ENCODE measurements around the gene EXTL2. TPM values are rescaled to one million over a fixed set of nuclear protein-coding genes. Genes with fewer than 3 reads are reported as not detected.
"Not testable (repeated sequence)": the region's sequence is repeated elsewhere in the genome, so short reads cannot be mapped to it uniquely, and the experiment has no call there.

Gene EXTL2
- total RNA-seq, 2 donors from 2014 or later = 12.5 to 17.1 TPM

DNA sequence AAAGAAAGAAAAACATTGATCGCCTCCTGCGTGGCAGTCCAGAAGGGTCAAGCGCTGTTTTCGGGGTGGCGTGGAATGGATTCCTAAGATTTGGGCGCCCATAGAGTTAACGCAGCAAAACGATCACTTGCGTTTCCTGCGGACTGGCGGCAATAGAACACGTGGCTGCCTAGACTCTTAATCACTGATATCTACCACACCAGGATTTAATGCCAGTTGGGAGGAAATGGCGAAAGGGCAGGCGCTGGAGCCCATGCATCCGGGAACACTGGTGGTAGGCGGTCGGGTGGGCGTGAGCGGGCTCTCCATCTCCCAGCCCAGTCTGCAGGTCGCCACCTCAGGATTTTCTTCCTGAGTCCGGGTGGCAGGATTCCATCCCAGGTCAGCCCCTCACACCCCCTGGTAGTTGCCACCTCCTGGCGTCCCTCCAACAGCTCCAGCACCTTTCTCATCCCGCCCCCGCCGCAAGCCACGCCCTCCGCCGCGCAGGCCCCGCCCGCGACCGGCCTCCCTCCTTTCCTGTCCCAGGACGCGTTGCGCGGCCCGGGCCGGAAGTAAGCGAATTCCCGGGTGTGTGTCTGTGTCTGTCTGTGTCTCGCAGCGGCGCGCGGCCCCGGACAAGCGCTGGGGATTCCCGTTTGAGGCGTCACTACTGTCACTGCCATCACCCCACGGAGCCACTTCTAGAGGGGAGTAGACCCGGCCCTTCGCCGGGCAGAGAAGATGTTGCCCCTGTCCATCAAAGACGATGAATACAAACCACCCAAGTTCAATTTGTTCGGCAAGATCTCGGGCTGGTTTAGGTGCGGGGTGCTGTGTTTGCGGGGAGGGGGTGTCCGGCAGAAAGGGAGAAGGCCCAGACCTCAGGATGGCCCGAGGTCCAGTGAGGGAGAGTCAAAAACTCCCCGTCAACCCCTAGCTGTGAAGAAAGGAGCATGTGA lies 1.2 kb upstream of the EXTL2 start, which contains the start of gene SLC30A7:
Gene SLC30A7 (plus strand): TSS at position 551 of the 941 bp plus-strand sequence. CDS start 173 bp downstream, at position 724.
- H3K36me3 ChIP-seq (replicated peaks in 1 of 2; ENCODE audit: insufficient read depth in 1 of 2, low read depth in 2 of 2) = no peaks in the 10 kb centered on the region
- intact Hi-C loops (cut with DNase I) = no loop called here
- WGBS, 2 donors = 0% methylated on average over 44 to 62 of the region's 62 CpGs
- H3K27ac ChIP-seq = peak within 1 kb of the TSS; percentile 81 to 94 (median 90)
- no peaks in the 10 kb centered on the region for H3K27me3 ChIP-seq
- TF ChIP-seq, protein P1, sequence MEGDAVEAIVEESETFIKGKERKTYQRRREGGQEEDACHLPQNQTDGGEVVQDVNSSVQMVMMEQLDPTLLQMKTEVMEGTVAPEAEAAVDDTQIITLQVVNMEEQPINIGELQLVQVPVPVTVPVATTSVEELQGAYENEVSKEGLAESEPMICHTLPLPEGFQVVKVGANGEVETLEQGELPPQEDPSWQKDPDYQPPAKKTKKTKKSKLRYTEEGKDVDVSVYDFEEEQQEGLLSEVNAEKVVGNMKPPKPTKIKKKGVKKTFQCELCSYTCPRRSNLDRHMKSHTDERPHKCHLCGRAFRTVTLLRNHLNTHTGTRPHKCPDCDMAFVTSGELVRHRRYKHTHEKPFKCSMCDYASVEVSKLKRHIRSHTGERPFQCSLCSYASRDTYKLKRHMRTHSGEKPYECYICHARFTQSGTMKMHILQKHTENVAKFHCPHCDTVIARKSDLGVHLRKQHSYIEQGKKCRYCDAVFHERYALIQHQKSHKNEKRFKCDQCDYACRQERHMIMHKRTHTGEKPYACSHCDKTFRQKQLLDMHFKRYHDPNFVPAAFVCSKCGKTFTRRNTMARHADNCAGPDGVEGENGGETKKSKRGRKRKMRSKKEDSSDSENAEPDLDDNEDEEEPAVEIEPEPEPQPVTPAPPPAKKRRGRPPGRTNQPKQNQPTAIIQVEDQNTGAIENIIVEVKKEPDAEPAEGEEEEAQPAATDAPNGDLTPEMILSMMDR (IDR thresholded peaks at IDR 0.05) = no peak
- TF ChIP-seq POLR2A (IDR thresholded peaks at IDR 0.05) = peak; percentile 56 to 88 (median 83)
- DNase-seq (peak; percentile 96 to 98 (median 96)), ATAC-seq (peak; percentile 88)
- no peaks in the 10 kb centered on the region for H3K9me3 ChIP-seq
- H3K4me3 ChIP-seq = peak within 1 kb of the TSS; percentile 60 to 72
- peaks cover 16% of the 10 kb centered on the region for H3K4me1 ChIP-seq

DNA sequence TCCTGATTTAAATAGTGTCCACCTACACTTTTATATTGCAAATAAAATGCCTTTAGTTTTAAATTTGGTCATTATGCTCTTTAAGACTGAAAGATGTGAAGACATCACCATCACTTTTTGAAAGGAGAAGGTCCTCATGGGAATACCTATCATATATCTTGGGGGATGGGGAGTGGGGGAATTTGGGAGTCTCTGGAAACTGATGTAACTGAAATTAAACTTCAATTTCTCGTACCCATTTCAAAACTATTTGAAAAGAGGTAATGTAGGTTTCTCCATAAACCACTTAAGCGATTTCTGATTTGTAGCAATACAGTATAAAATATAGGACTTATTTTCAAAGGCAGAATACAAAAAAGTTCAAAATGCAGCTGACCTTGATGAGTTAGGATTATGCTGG lies 924 bp downstream of the EXTL2 start:
- intact Hi-C loops (cut with DNase I) = no loop called here
- H3K27ac ChIP-seq = no peak overlapping the region
- 33 to 35% methylated on average over 2 of the region's 2 CpGs for WGBS, 2 donors
- no peak overlapping the region for H3K4me3 ChIP-seq
- no peaks in the 10 kb centered on the region for H3K36me3 ChIP-seq (replicated peaks in 1 of 2; ENCODE audit: insufficient read depth in 1 of 2, low read depth in 2 of 2)
- peaks cover 0 to 13% (median 0%) of the 10 kb centered on the region in 3 donors for H3K9me3 ChIP-seq
- DNase-seq = no peak
- H3K27me3 ChIP-seq = no peaks in the 10 kb centered on the region
- no peak for ATAC-seq
- peaks cover 16% of the 10 kb centered on the region for H3K4me1 ChIP-seq
- TF ChIP-seq, protein P1 (IDR thresholded peaks at IDR 0.05) = no peak
- TF ChIP-seq POLR2A (IDR thresholded peaks at IDR 0.05) = no peak

- WGBS, 2 donors = 92 to 93% methylated on average over 3 of the region's 3 CpGs
- Histone ChIP-seq H3K27me3 (no peaks in the 10 kb centered on the region), H3K4me3 (no peak overlapping the region), H3K9me3 (peaks cover 0 to 13% (median 0%) of the 10 kb centered on the region in 3 donors), H3K36me3 (replicated peaks in 1 of 2; ENCODE audit: insufficient read depth in 1 of 2, low read depth in 2 of 2) (no peaks in the 10 kb centered on the region), H3K27ac (no peak overlapping the region), H3K4me1 (peaks cover 16% of the 10 kb centered on the region)
- TF ChIP-seq POLR2A (IDR thresholded peaks at IDR 0.05) = no peak
- TF ChIP-seq, protein P1 (IDR thresholded peaks at IDR 0.05) = no peak
- intact Hi-C loops (cut with DNase I) = no loop called here
- DNase-seq = no peak
- ATAC-seq = no peak
Observed at GRCh38 chr1:100892554-100892953, 2.1 kb downstream of the EXTL2 start.

GRCh38 chr1:100891380-100891779 lies 3.3 kb downstream of the EXTL2 start:
- Histone ChIP-seq H3K27me3 (no peaks in the 10 kb centered on the region), H3K27ac (no peak overlapping the region), H3K4me1 (peaks cover 8% of the 10 kb centered on the region), H3K36me3 (replicated peaks in 1 of 2; ENCODE audit: insufficient read depth in 1 of 2, low read depth in 2 of 2) (no peaks in the 10 kb centered on the region), H3K9me3 (peaks cover 0 to 13% (median 0%) of the 10 kb centered on the region in 3 donors), H3K4me3 (no peak overlapping the region)
- WGBS, 2 donors = 93 to 96% methylated on average over 1 of the region's 1 CpG
- no peak for ATAC-seq
- intact Hi-C loops (cut with DNase I) = no loop called here
- TF ChIP-seq, protein P1 (IDR thresholded peaks at IDR 0.05) = no peak
- no peak for TF ChIP-seq POLR2A (IDR thresholded peaks at IDR 0.05)
- no peak for DNase-seq

GRCh38 chr1:100889869-100890482 lies 4.7 kb downstream of the EXTL2 start:
- H3K27me3 ChIP-seq; ATAC-seq; H3K4me3 ChIP-seq; intact Hi-C loops (cut with DNase I); DNase-seq; H3K4me1 ChIP-seq; H3K36me3 ChIP-seq (replicated peaks in 1 of 2; ENCODE audit: insufficient read depth in 1 of 2, low read depth in 2 of 2); H3K27ac ChIP-seq: not testable (repeated sequence)
- WGBS, 2 donors = 100% methylated on average over 2 of the region's 2 CpGs
- peaks cover 0 to 13% (median 0%) of the 10 kb centered on the region in 3 donors for H3K9me3 ChIP-seq

DNA sequence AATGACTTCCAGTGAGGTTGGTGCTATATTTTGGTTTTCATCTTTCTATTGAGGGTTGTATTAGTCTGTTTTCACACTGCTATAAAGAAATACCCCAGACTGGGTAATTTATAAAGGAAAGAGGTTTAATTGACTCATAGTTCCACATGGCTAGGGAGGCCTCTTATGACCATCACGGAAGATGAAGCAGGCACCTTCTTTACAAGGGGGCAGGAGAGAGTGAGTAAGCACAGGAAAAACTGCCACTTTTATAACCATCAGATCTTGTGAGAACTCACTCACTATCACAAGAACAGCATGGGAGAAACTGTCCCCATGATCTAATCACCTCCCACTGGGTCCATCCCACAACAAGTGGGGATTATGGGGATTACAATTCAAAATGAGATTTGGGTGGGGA lies 5.6 kb downstream of the EXTL2 start:
- DNase-seq; H3K4me3 ChIP-seq; H3K4me1 ChIP-seq; H3K27ac ChIP-seq; ATAC-seq; intact Hi-C loops (cut with DNase I); H3K36me3 ChIP-seq (replicated peaks in 1 of 2; ENCODE audit: insufficient read depth in 1 of 2, low read depth in 2 of 2); H3K27me3 ChIP-seq: not testable (repeated sequence)
- 94 to 100% methylated on average over 1 of the region's 1 CpG for WGBS, 2 donors
- peaks cover 0 to 13% (median 0%) of the 10 kb centered on the region in 3 donors for H3K9me3 ChIP-seq

Data from body of pancreas (tissue), 4 donors.